ENCODE data around the gene MDN1. TPM values are rescaled to one million over a fixed set of nuclear protein-coding genes. Genes with fewer than 3 reads are reported as not detected.
"Not testable (repeated sequence)": the region's sequence is repeated elsewhere in the genome, so short reads cannot be mapped to it uniquely, and the experiment has no call there.

MDN1 gene
- total and polyA plus RNA-seq, 8 donors: 24.6 to 42.2 (median 39.7) TPM

GRCh38 chr6:89862273-89862672 lies 42.7 kb upstream of the MDN1 start:
- H3K36me3 ChIP-seq: peaks cover 0 to 96% of the 10 kb centered on the region in 2 donors
- no peaks in the 10 kb centered on the region for H3K4me1 ChIP-seq
- intact Hi-C loops (cut with DNase I): no loop called here
- DNase-seq (no peak), ATAC-seq (no peak)
- no peaks in the 10 kb centered on the region for H3K27me3 ChIP-seq
- H3K9me3 ChIP-seq: no peaks in the 10 kb centered on the region
- H3K4me3 ChIP-seq: no peak overlapping the region
- H3K27ac ChIP-seq: no peak overlapping the region
- TF ChIP-seq CTCF (IDR thresholded peaks at IDR 0.05): no peak

GRCh38 chr6:89859744-89860143 lies 40.1 kb upstream of the MDN1 start:
- intact Hi-C loops (cut with DNase I): no loop called here
- Histone ChIP-seq H3K27ac (no peak overlapping the region), H3K36me3 (peaks cover 0 to 96% of the 10 kb centered on the region in 2 donors), H3K4me1 (no peaks in the 10 kb centered on the region), H3K9me3 (no peaks in the 10 kb centered on the region), H3K27me3 (no peaks in the 10 kb centered on the region), H3K4me3 (no peak overlapping the region)
- DNase-seq (no peak), ATAC-seq (no peak)
- no peak for TF ChIP-seq CTCF (IDR thresholded peaks at IDR 0.05)

- no peak overlapping the region for H3K4me3 ChIP-seq
- DNase-seq (no peak), ATAC-seq (no peak)
- no peaks in the 10 kb centered on the region for H3K4me1 ChIP-seq
- no peak for TF ChIP-seq CTCF (IDR thresholded peaks at IDR 0.05)
- H3K9me3 ChIP-seq: no peaks in the 10 kb centered on the region
- peaks cover 0 to 96% of the 10 kb centered on the region in 2 donors for H3K36me3 ChIP-seq
- H3K27me3 ChIP-seq: no peaks in the 10 kb centered on the region
- no peak overlapping the region for H3K27ac ChIP-seq
- intact Hi-C loops (cut with DNase I): no loop called here
Measured at GRCh38 chr6:89858041-89858440, 38.4 kb upstream of the MDN1 start.

- H3K9me3 ChIP-seq: no peaks in the 10 kb centered on the region
- intact Hi-C loops (cut with DNase I): no loop called here
- no peaks in the 10 kb centered on the region for H3K4me1 ChIP-seq
- H3K36me3 ChIP-seq: peaks cover 0 to 84% of the 10 kb centered on the region in 2 donors
- H3K27me3 ChIP-seq: no peaks in the 10 kb centered on the region
- H3K27ac ChIP-seq: no peak overlapping the region
- TF ChIP-seq CTCF (IDR thresholded peaks at IDR 0.05): no peak
- no peak for ATAC-seq
- no peak overlapping the region for H3K4me3 ChIP-seq
- no peak for DNase-seq
Measured at GRCh38 chr6:89853068-89853467, 33.5 kb upstream of the MDN1 start.

GRCh38 chr6:89847513-89847912 lies 27.9 kb upstream of the MDN1 start:
- H3K4me3 ChIP-seq; H3K27ac ChIP-seq; H3K9me3 ChIP-seq; H3K4me1 ChIP-seq; intact Hi-C loops (cut with DNase I); DNase-seq; ATAC-seq; H3K27me3 ChIP-seq: not testable (repeated sequence)
- peaks cover 0 to 48% of the 10 kb centered on the region in 2 donors for H3K36me3 ChIP-seq

GRCh38 chr6:89843070-89843469 lies 23.5 kb upstream of the MDN1 start:
- Histone ChIP-seq H3K4me3 (no peak overlapping the region), H3K4me1 (peaks cover 0 to 8% of the 10 kb centered on the region in 2 donors), H3K27ac (no peak overlapping the region), H3K36me3 (peaks cover 0 to 27% of the 10 kb centered on the region in 2 donors), H3K9me3 (no peaks in the 10 kb centered on the region), H3K27me3 (no peaks in the 10 kb centered on the region)
- no peak for TF ChIP-seq CTCF (IDR thresholded peaks at IDR 0.05)
- no peak for DNase-seq
- no peak for ATAC-seq
- intact Hi-C loops (cut with DNase I): no loop called here
